Psoas muscle (tissue), 8 donors: Measurements from ENCODE around the gene PRSS37. TPM values are rescaled to one million over a fixed set of nuclear protein-coding genes. Genes with fewer than 3 reads are reported as not detected.

Experiments
- ATAC-seq, 4 donors: fragments of 200-7000 bp; cut with Tn5 transposase; one replicate each; pipeline ENCODE4 v1.9.1; 2020; ENCODE audit warnings: moderate library complexity in 3 of 4, mild to moderate bottlenecking in 2 of 4
- DNase-seq, 2 donors: peaks; one replicate each; pipeline ENCODE4 v3.0.0-alpha.2; 2020
- H3K27ac ChIP-seq: fragments of 200-600 bp; one replicate; pipeline ENCODE4 v1.8.0; 2022
- H3K27me3 ChIP-seq, 3 donors: fragments of 200-600 bp in 1 of 3; one replicate each; pipeline versions ENCODE4 v1.6.1 to v1.8.0; 2013 to 2022; ENCODE audit warnings: low read length in 2 of 3, mild to moderate bottlenecking in 2 of 3, moderate library complexity in 1 of 3; ENCODE audit not compliant: insufficient read depth in 3 of 3
- H3K36me3 ChIP-seq, 2 donors: fragments of 200-600 bp in 1 of 2; one replicate each; pipeline versions ENCODE4 v1.6.1 to v1.8.0; 2013 to 2022; ENCODE audit warnings: low read depth in 1 of 2, mild to moderate bottlenecking in 1 of 2, moderate library complexity in 1 of 2; ENCODE audit not compliant: insufficient read depth in 1 of 2
- H3K4me1 ChIP-seq: fragments of 200-600 bp; one replicate; pipeline ENCODE4 v1.8.0; 2022
- H3K4me3 ChIP-seq: fragments of 200-600 bp; one replicate; pipeline ENCODE4 v1.8.0; 2022; ENCODE audit warnings: mild to moderate bottlenecking
- H3K9me3 ChIP-seq: fragments of 200-600 bp; one replicate; pipeline ENCODE4 v1.8.0; 2022
- WGBS, 3 donors: extraction: QIAGEN DNeasy Blood & Tissue Kit; methylation state at CpG; one replicate each; pipeline versions ENCODE4 v1.1.6 to v1.1.7; 2013; 5-methylcytosine and 5-hydroxymethylcytosine counted together
- intact Hi-C, 2 donors: fragments of 100-400 bp; cut with DNase I; formaldehyde crosslinking; loops; one replicate each; pipeline versions ENCODE4 v1.11.0 to v1.14.2; 2022
- polyA plus RNA-seq, 3 donors: library from polyadenylated mRNA; stranded (reverse); fragments of 200-250 nt; gene quantifications; one replicate each; pipeline ENCODE4 v1.2.3, GENCODE V29; 2013
- total RNA-seq, 4 donors: library from RNA; stranded (reverse); fragmentation: NEBNext Ultra II Directional in 2 of 4; extraction: Animal tissue kit (Norgen Biotek cat#: 25700) in 2 of 4; gene quantifications; one replicate each; pipeline versions ENCODE4 v1.2.1 to v1.2.4, GENCODE V29; 2021 to 2023
- TF ChIP-seq, protein P1 (sequence below): fragments of 200-600 bp; IDR thresholded peaks from one replicate; pipeline ENCODE4 v1.8.0; 2022; ENCODE audit warnings: antibody characterized with exemption
- donor health status: healthy with polysubstance abuse.
- donor health status: DM: no; HTN: no; CAD: no; lungs with moderate emphysema.
- donor health status: Bipolar disorder and iron deficiency.
- donor health status: healthy.
- donor health status: DM: yes; HTN: yes; CAD: no.
- donor health status: DM: no; HTN: no; CAD: no.
- donor health status: DM: no; HTN: no; CAD: no.
- donor health status: DM: yes; HTN: yes; CAD: no.

Gene PRSS37
- total and polyA plus RNA-seq, 7 donors: not detected

DNA sequence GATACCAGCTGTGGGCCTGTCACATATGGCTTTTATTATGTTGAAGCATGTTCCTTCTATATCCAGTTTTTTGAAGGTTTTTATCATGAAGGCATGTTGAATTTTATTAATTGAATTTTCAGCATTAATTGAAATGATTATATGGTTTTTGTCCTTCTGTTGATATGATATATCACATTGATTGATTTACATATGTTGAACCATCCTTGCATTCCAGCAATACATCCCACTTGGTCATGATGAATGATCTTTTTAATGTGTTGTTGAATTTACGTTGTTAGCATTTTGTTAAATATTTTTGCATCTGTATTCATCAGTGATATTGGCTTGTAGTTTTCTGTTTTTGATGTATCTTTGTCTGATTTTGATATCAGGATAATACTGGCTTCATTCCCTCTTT, 21.2 kb downstream of the PRSS37 start:
- no peak overlapping the region for H3K27ac ChIP-seq
- ATAC-seq: no peak
- no peaks in the 10 kb centered on the region for H3K4me1 ChIP-seq
- DNase-seq: no peak
- peaks cover 35% of the 10 kb centered on the region for H3K9me3 ChIP-seq
- H3K4me3 ChIP-seq: no peak overlapping the region
- intact Hi-C loops: no loop called here
- WGBS, 3 donors: 87 to 100% (median 94%) methylated on average over 1 of the region's 1 CpG
- no peaks in the 10 kb centered on the region for H3K27me3 ChIP-seq
- no peaks in the 10 kb centered on the region for H3K36me3 ChIP-seq
- TF ChIP-seq, protein P1, sequence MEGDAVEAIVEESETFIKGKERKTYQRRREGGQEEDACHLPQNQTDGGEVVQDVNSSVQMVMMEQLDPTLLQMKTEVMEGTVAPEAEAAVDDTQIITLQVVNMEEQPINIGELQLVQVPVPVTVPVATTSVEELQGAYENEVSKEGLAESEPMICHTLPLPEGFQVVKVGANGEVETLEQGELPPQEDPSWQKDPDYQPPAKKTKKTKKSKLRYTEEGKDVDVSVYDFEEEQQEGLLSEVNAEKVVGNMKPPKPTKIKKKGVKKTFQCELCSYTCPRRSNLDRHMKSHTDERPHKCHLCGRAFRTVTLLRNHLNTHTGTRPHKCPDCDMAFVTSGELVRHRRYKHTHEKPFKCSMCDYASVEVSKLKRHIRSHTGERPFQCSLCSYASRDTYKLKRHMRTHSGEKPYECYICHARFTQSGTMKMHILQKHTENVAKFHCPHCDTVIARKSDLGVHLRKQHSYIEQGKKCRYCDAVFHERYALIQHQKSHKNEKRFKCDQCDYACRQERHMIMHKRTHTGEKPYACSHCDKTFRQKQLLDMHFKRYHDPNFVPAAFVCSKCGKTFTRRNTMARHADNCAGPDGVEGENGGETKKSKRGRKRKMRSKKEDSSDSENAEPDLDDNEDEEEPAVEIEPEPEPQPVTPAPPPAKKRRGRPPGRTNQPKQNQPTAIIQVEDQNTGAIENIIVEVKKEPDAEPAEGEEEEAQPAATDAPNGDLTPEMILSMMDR: no peak

GRCh38 chr7:141792526-141792925, 48.8 kb downstream of the PRSS37 start:
- Histone ChIP-seq H3K36me3 (peaks cover 2 to 17% of the 10 kb centered on the region in 2 donors), H3K9me3 (no peaks in the 10 kb centered on the region), H3K4me1 (no peaks in the 10 kb centered on the region), H3K27me3 (no peaks in the 10 kb centered on the region), H3K27ac (no peak overlapping the region), H3K4me3 (no peak overlapping the region)
- TF ChIP-seq, protein P1: no peak
- ATAC-seq (no peak), DNase-seq (no peak)
- WGBS, 3 donors: 72 to 83% (median 82%) methylated on average over 2 of the region's 2 CpGs
- intact Hi-C loops: no loop called here

DNA sequence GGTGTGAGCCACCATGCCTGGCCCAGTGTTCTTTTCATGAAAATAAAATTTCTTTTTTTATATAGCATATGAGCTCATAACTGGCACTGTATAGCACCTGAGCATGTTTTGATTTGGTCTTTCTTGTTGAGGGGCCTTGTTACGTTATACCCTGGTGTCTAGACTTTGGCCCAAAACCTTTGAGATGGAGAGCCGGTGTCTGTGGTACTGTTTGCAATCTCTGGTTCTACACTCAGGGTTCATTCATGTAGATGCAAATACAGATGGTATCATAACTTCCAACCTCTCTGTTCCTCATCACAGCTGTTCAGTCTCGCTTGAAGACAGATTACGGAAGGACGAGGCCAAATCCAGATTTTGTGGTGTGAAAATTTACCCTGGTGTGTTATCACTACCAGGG, 51.4 kb downstream of the PRSS37 start, which contains the start of gene TAS2R5:
Gene TAS2R5 (plus strand): TSS at position 301 of the 400 bp plus-strand sequence. CDS start 145 bp downstream, outside the sequence.
- H3K27me3 ChIP-seq: no peaks in the 10 kb centered on the region
- TF ChIP-seq, protein P1: no peak
- intact Hi-C loops: loop anchor here in 1 of 2 donors (5.0 kb wide), 1 partner anchor 138 kb away; no protein-coding TSS in a partner anchor

GRCh38 chr7:141788296-141788695, 53.0 kb downstream of the PRSS37 start:
- peaks cover 0 to 17% of the 10 kb centered on the region in 2 donors for H3K36me3 ChIP-seq
- intact Hi-C loops: loop anchor here in 1 of 2 donors (5.0 kb wide), 1 partner anchor 136 kb away; no protein-coding TSS in a partner anchor
- TF ChIP-seq, protein P1: no peak
- H3K27me3 ChIP-seq: no peaks in the 10 kb centered on the region
- WGBS, 3 donors: 62 to 81% (median 80%) methylated on average over 2 of the region's 2 CpGs
- H3K4me3 ChIP-seq: no peak overlapping the region
- no peak for ATAC-seq
- no peak overlapping the region for H3K27ac ChIP-seq
- H3K9me3 ChIP-seq: no peaks in the 10 kb centered on the region
- no peak for DNase-seq
- no peaks in the 10 kb centered on the region for H3K4me1 ChIP-seq

More for the DNA sequence above, 51.4 kb downstream of the PRSS37 start, which contains the start of gene TAS2R5:
- Histone ChIP-seq H3K4me3 (no peak within 1 kb of the TSS), H3K9me3 (no peaks in the 10 kb centered on the region), H3K36me3 (peaks cover 0 to 17% of the 10 kb centered on the region in 2 donors), H3K4me1 (no peaks in the 10 kb centered on the region), H3K27ac (no peak within 1 kb of the TSS)
- ATAC-seq (no peak), DNase-seq (no peak)
- WGBS, 3 donors: 71 to 88% (median 75%) methylated on average over 5 of the region's 5 CpGs

Other genes starting within 250 kb of the PRSS37 start
- gene DENND11, start 139.3 kb downstream of the PRSS37 start, total RNA-seq: 1 to 10 TPM; 4.4 to 5.7 (median 5.0) TPM
- gene DENND11, start 139.3 kb downstream of the PRSS37 start, polyA plus RNA-seq: 1 to 10 TPM; 1.7 to 4.2 (median 2.3) TPM
- not detected for gene WEE2, start 133.1 kb downstream of the PRSS37 start, total RNA-seq
- not detected for gene WEE2, start 133.1 kb downstream of the PRSS37 start, polyA plus RNA-seq
- 100 to 1,000 TPM in 1 of 4 donors, 10 to 100 TPM in 3; 61.3 to 112 (median 86.8) TPM for gene SSBP1, start 103.1 kb downstream of the PRSS37 start, total RNA-seq
- gene SSBP1, start 103.1 kb downstream of the PRSS37 start, polyA plus RNA-seq: 100 to 1,000 TPM; 154 to 272 (median 214) TPM
- gene TAS2R3, start 77.4 kb downstream of the PRSS37 start, total RNA-seq: under 1 TPM; 0.20 to 0.26 (median 0.25) TPM
- gene TAS2R3, start 77.4 kb downstream of the PRSS37 start, polyA plus RNA-seq: under 1 TPM in 1 of 3 donors, not detected in 2; 0.08 TPM
- gene TAS2R4, start 64.8 kb downstream of the PRSS37 start, total RNA-seq: under 1 TPM; 0.15 to 0.60 (median 0.29) TPM
- under 1 TPM; 0.04 to 0.07 (median 0.04) TPM for gene TAS2R4, start 64.8 kb downstream of the PRSS37 start, polyA plus RNA-seq
- under 1 TPM in 2 of 4 donors, not detected in 2; 0.32 to 0.66 TPM for gene TAS2R5, start 51.3 kb downstream of the PRSS37 start, total RNA-seq
- under 1 TPM; 0.06 to 0.40 (median 0.21) TPM for gene TAS2R5, start 51.3 kb downstream of the PRSS37 start, polyA plus RNA-seq
- gene OR9A4, start 74.9 kb upstream of the PRSS37 start, total RNA-seq: not detected
- under 1 TPM in 1 of 3 donors, not detected in 2; 0.03 TPM for gene OR9A4, start 74.9 kb upstream of the PRSS37 start, polyA plus RNA-seq
- 1 to 10 TPM in 1 of 4 donors, under 1 TPM in 2, not detected in 1; 0.34 to 1.2 (median 0.91) TPM for gene CLEC5A, start 105.5 kb upstream of the PRSS37 start, total RNA-seq
- under 1 TPM; 0.04 to 0.33 (median 0.11) TPM for gene CLEC5A, start 105.5 kb upstream of the PRSS37 start, polyA plus RNA-seq
- gene TAS2R38, start 132.3 kb upstream of the PRSS37 start, total RNA-seq: not detected
- gene TAS2R38, start 132.3 kb upstream of the PRSS37 start, polyA plus RNA-seq: not detected
- gene MGAM, start 154.4 kb upstream of the PRSS37 start, total RNA-seq: under 1 TPM; 0.28 to 0.74 (median 0.55) TPM
- gene MGAM, start 154.4 kb upstream of the PRSS37 start, polyA plus RNA-seq: under 1 TPM; 0.01 to 0.13 (median 0.03) TPM